ENCODE measurements around the gene DCDC2C.

DNA sequence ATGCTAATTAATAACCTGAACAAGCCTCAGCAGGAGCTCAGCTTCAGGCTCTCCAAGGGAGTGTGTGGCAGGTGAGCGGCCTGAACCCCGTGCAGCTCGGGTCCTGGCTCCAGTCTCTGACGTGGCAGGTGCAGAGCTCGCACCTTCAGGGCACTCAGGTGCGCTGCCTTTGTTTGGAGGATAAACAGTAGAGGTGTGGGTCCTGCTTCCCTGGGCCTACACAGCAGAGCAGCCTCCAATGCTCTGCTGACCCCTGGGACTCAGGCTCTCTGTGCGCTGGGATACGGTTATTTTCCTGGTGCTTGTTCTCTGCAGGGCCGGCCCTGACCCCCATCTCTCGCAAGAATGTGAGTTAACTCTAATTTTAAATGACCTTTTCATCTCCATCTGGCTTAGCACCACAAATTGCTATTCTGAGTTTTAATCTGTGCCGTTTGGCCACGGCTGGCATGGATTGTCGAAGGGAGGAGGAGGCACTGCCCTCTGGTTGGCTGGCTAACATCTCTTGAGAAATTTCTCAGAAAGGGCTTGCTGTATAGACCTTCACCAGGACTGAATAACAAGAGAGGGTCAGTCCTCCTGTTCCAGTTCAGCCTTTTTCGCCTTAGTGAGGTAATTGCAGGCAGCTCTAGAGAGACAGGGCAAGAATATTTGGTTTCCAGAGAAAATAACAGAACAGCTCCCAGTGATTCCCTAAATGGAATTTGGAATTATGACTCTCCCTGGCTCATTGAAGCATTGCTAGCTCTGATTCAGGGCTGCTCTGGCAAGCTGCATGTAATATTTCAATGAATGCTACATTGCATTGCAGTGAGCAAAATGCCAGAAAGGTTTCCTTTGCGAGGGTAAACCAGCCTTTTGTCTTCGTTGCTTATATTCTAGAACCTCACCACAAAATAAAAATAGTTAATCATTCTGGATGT is 161.8 kb downstream of the DCDC2C start:
- TF ChIP-seq POLR2AphosphoS5 (IDR thresholded peaks at IDR 0.05) (no peak), CTCF (IDR thresholded peaks at IDR 0.05 in 8 of 11, conservative IDR thresholded peaks at IDR 0.05 in 3 of 11) (no peak), POLR2A (IDR thresholded peaks at IDR 0.05) (no peak)

All from spleen (tissue), 7 donors.